AG10803 (cell line): ENCODE results near the gene NKD2.

ENCODE experiments used
- DNase-seq: peaks from one replicate; pipeline ENCODE4 v3.0.0; 2010; ENCODE audit warnings: low read depth
- H3K4me3 ChIP-seq: 2 replicates; pipeline ENCODE4 v1.5.1; 2011; ENCODE audit warnings: mild to moderate bottlenecking, low read length, control low read depth
- TF ChIP-seq, protein P1 (sequence below): conservative IDR thresholded peaks from 2 replicates; pipeline ENCODE4 v1.5.1; 2011; ENCODE audit warnings: mild to moderate bottlenecking, low read length, control low read depth, inconsistent platforms

The NKD2 gene

DNA sequence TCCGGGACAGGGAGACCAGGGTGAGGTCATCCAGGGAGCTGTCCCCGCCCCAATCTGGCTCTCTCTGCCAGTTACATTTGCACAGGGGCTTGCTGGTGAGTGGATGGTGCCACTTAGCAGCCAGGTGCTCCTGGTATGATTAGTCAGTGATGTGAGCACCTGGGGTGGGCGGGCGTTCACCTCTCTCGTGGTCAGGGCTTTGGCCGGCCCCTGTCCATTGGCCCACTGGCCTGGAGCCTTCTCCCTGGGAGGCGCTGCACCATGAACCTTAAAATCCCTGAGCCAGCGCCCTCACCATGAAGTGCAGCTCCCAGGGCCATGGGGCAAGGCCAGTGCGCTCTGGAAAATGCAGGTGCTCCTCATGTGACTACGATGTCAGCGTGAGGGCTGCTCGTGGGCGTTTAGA, 2.0 kb downstream of the NKD2 start:
- TF ChIP-seq, protein P1, sequence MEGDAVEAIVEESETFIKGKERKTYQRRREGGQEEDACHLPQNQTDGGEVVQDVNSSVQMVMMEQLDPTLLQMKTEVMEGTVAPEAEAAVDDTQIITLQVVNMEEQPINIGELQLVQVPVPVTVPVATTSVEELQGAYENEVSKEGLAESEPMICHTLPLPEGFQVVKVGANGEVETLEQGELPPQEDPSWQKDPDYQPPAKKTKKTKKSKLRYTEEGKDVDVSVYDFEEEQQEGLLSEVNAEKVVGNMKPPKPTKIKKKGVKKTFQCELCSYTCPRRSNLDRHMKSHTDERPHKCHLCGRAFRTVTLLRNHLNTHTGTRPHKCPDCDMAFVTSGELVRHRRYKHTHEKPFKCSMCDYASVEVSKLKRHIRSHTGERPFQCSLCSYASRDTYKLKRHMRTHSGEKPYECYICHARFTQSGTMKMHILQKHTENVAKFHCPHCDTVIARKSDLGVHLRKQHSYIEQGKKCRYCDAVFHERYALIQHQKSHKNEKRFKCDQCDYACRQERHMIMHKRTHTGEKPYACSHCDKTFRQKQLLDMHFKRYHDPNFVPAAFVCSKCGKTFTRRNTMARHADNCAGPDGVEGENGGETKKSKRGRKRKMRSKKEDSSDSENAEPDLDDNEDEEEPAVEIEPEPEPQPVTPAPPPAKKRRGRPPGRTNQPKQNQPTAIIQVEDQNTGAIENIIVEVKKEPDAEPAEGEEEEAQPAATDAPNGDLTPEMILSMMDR: no peak
- DNase-seq: no peak
- no peak overlapping the region for H3K4me3 ChIP-seq

DNA sequence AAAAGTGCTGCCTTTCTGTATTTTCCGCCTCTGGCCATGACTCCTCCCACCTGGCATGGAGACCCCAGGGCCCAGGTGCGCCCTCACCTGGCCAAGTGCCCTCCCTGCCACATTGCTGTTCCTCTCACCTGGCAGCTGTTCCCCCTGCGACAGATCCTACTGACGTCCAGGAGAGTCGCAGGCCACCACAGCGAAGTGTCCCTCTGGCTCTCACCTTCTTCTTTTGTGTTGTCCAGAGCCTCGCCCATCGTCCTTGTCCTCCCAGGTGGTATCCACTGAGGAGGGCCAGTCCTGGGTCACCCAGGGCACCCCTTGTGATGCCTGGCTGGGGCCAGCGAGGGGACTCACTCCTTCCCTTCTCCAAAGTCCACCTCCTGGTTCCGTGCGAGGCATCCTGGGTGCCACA, 2.6 kb downstream of the NKD2 start:
- TF ChIP-seq, protein P1: no peak
- no peak for DNase-seq
- H3K4me3 ChIP-seq: no peak overlapping the region

DNA sequence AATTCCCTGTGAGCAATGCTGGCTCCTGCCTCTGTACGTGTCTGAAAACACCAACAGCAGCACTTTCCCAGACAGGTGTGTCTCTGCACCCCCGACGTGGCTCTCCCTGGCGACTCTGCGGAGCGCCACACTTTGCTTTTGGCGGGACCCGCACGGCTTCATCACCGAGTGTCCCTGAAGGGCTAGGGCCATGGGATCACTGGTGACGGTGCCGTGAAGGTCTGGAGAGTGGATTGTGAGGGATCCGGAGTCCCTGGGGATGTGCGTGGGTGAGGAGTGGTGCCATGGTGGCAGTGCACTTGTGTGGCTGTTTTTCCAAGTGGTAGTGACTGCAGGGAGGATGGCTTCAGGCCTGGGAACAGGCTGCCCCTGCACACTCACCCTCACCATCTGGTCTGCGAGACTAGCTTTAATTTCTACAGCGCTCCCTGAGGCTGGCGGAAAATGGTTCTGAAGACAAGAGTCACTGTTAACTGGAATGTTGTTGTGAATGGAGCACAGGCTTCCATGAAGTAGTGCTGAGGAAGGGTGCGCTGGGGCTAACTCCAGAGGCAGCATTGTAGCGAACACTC, 3.2 kb downstream of the NKD2 start:
- no peak overlapping the region for H3K4me3 ChIP-seq
- DNase-seq: no peak
- TF ChIP-seq, protein P1: no peak

DNA sequence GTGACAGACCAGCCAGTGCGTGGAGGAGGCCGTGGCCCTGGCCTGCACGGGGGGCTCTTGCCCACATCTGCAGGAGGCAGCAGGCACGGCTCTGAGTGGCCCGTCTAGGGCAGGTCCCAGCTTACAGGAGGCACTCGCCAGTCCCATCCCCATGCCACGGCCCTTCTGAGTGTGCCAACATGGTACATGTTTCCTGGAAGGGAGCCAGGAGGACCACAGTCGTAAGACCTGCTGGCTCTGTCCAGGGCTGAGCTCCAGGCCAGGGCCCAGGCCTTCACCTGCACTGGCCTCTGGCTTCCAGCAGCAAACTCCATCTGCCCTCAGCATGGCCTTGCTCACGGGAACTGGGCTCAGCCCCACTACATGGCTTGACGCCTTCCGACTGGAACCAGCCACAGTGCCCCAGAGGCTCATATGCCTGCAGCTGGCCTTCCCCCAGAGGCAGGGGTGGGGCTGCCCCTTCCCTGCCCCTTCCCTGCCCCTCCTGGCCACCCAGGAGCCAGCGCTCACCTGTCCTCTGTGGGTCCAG, 3.8 kb downstream of the NKD2 start:
- TF ChIP-seq, protein P1: no peak
- no peak overlapping the region for H3K4me3 ChIP-seq
- no peak for DNase-seq

DNA sequence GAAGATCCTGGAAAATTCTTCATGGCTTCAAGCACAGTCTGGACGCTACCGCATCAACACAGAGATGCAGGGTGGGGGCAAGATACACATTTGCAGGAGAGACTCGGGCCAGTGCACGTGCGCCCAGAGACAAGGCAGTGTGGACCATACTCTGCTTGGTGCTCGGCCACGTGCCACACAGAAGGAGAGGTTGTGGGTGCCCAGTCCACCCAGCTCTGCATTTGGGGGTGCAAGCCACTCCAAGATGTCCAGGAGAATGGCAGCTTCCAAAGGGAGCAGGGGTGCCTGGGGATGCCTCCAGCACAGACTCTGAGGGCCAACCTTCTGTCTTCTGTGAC, 4.3 kb downstream of the NKD2 start:
- DNase-seq: no peak
- TF ChIP-seq, protein P1: no peak
- H3K4me3 ChIP-seq: no peak overlapping the region

DNA sequence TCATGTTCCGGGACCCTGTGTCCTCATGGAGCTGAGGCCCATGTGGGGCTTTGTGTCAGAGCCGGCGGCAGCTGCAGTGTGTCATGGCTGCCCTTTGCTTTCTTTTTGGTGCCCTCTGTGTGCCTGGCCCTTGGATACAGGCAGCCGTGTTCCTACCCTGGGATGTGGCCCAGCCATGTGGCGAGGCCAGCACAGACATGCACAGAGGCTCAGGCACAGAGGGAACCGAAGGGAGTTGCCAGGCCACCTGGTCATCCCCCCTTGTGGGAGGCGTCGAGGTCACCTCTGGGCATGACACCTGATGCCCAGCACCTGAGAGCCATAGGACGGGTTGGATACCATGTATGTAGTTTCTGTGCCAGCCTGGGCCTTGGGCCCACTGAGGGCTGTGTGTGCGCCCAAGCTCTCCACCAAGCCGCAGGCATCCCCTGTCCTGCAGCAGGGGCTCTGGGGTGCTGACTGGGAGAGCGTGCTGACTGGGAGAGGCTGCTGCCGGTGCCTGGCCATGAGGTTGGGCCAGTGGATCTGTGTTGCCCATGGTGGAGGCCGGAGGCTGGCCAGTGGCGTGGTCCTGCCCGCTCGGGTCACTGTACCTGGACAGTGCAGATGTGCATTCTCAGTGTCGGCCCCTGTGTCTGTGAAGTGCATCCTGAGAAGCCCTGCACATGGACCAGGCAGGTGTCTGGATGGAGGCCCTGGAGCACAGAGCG, 4.8 kb downstream of the NKD2 start:
- no peak overlapping the region for H3K4me3 ChIP-seq
- no peak for DNase-seq
- TF ChIP-seq, protein P1: no peak

DNA sequence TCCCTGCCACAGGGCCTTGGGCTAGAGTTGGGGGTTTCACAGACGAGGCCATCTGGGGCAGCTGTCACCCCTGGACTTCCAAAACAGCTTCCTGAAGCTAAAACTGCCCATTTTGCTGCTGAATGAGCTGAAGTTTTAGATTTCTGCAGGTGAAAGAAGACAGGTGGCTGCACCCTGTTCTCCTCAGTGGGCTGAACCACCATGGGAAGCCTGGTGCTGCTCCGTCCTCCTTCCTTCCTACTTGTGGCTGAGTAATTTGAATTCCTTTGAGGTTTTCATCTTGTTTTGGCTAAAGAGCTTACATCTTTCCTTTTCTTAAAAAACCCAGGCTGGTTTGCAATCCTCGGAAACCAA, 5.3 kb downstream of the NKD2 start:
- TF ChIP-seq, protein P1: no peak
- DNase-seq: no peak
- no peak overlapping the region for H3K4me3 ChIP-seq
